Stimulated activated CD8-positive, alpha-beta memory T cell treated with anti-CD3 and anti-CD28 coated beads, Interleukin-7, amount 100 ng/mL, for 1 hour (primary cell): Measurements from ENCODE around the gene TMEFF2.
"Not testable (repeated sequence)": the region's sequence is repeated elsewhere in the genome, so short reads cannot be mapped to it uniquely, and the experiment has no call there.

ENCODE experiments used
- DNase-seq, 2 donors: peaks; one replicate each; pipeline ENCODE4 v3.0.0-alpha.2; 2020; ENCODE audit warnings: low read depth in 2 of 2

The TMEFF2 gene

GRCh38 chr2:192128655-192129054 lies 66.1 kb downstream of the TMEFF2 start:
- no peak for DNase-seq

DNA sequence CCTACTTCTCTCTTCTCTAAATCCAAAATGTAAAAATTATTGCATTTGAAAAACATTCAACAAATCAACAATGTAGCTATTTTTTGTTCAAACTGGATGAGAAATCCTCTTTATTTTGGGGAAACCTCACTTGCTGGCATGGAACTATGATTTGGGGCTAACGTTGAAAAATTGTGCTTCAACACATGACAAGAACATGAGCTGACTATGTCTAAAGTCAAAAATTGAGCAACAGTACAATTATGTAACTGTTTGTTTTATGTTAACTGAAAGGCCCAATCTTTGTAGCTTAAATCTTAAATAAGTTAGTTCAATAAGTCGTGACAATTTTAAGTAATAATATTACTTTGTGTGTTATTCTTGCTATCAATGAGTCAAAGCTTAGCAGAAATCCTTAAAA lies 67.3 kb downstream of the TMEFF2 start:
- DNase-seq: no peak

DNA sequence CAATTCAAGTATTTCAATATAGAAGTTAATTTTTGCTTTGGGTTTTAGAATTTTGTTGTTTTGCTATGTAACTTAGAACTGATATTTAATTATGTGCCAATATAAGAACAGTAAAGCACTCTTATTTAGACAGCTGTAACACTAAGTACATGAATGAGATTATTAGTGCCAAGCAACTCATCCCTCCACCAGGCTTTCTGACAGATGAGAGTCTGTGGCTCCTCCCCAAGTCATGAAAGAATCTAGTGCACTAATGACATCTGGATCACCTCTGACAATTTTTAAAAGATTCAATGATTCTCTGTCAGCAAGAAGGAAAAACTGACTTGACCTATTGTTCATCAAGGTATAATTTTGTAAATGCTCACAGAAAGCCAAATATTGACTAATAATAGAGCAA lies 67.8 kb downstream of the TMEFF2 start:
- DNase-seq: no peak

- no peak for DNase-seq
These were observed 68.3 kb downstream of the TMEFF2 start for GRCh38 chr2:192126426-192126825.

DNA sequence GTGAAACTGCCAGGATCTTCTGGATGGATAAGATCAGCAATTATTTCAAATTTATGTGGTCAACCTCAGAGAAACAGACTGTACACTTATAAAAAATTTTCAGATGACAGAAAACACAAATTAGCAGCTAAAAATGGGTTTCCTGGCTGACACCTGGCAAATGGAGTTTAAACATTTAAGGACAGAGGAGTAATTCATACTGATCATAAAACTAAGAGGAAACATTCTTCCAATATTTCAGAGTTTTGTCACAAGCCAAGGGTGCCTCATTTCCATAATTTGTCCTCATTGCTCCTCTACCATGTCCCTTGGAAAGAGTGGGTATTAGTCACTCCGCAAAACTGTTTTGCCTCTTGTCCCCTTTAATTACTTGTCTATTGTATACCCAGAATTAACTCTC lies 70.2 kb downstream of the TMEFF2 start:
- DNase-seq: no peak

- no peak for DNase-seq
These were observed 70.9 kb downstream of the TMEFF2 start for GRCh38 chr2:192123847-192124246.

DNA sequence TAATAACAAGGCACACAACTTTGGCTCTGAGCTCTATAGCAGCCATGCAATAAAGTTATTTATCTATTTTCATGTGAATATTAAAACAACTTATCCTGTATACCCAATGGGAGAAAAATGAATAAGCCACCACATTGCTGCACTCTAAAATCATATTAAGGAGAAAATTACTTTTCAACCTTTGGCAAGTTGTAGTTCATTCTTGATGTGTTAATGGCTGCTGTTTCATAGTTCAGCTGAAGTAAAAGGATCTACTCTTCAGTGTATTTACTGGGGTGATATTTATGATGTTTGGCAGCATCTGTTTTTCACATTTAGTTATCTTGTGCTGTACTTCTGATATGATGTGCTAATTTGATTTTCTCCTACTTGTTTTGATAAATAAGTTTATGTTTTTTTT lies 71.8 kb downstream of the TMEFF2 start:
- no peak for DNase-seq

GRCh38 chr2:192122141-192122540 lies 72.6 kb downstream of the TMEFF2 start:
- no peak for DNase-seq

DNA sequence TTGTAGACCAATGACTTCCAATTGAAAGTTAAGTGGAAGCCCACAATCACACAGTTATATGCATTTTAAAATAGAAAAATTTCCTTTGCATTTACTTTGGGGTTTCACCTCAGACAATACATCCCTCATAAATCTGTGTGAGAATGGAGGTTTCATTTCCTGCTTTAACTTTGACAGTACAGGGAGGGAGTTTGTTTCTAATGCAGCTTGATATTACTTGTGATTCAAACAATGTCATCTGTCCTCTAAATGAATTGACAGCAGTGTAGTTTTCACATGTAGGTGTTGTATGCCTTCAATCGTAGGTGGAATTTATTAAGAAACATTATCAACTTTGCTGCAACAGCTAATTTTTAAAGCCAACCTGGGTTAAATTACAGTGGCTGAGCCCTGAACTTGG lies 75.2 kb downstream of the TMEFF2 start:
- no peak for DNase-seq

- DNase-seq: no peak
These were observed 77.0 kb downstream of the TMEFF2 start for GRCh38 chr2:192117705-192118104.

GRCh38 chr2:192111536-192111935 lies 83.2 kb downstream of the TMEFF2 start:
- not testable (repeated sequence) for DNase-seq

DNA sequence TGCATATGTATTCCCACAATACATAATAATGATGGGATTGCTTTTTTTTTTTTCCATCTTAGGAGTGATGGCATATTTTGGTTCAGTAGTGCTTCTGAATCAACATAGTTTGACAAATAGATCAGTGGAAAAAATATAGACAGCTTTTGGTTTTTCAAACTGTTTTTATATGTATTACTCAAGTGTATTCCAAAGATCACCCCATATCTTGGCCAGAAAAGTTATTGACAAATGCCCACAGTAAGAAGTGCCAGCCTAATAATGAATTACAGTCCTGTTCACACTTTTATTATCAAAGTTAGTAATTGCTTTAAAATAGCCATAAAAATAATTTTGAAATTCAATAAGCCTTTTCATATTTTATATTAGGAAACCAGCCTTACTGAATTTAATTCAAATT lies 95.0 kb downstream of the TMEFF2 start:
- DNase-seq: no peak

GRCh38 chr2:192098814-192099491 lies 95.8 kb downstream of the TMEFF2 start:
- no peak for DNase-seq

GRCh38 chr2:192091476-192091875 lies 103.3 kb downstream of the TMEFF2 start:
- DNase-seq: no peak

DNA sequence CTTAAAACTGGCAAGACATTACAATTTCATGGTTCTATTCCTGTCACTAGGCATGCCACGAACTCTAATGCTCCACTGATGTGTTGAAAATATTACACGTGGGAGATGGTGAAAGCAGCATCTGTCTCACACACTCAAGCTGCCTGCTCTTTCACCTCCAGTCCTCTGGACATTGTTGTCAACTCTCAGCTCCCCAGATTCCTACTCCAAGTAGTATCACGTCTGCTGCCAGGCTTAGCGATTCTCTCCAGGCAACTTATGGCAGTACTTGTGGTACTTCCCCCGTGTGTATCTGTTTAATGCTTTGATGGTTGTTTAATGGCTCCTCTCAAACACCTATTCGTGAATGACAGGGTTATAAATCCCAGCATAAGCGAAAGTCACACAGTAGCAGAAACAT lies 103.8 kb downstream of the TMEFF2 start:
- no peak for DNase-seq

DNA sequence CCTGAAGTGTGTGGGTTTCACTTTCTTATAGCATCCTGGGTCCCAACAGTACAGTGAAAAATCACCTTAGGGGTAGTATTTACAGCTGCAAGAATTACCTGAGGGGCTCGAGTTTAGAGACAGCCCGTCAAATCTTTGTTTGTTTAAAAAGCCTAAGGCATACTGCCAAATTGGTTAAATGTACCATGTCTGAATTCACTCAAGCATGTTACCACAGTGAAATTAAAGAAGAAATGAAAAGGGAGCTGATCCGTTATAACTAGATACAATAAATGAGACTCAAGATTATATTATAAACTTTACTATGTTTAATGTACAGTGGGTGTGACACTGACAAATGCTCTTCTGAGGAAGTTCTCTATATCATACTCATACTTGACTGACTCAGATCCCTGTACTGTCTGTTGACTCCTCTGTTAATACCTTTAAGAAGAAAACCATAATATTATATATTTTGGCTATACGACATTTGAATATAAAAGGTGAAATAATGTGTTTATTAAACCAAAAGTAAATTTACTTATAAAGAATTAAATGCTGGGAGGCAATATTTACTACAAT lies 107.3 kb downstream of the TMEFF2 start:
- DNase-seq: no peak

DNA sequence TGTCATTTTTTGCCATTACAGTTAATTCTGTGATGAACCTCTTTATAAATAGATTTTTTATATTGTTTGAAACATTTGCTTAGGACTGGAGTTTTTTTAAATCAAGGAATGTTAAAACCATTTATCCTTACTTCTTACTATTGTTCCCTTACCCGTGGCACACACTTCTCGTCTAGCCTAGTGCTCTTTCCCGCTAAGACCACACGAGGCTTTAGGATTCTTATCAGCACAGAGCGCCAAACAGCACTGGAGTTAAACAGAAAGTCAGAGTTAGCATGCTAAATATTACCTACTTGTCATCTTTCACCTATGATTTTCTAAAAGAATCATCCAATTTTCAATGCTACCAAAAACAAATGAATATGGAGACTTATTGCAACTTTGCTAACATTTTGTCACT lies 112.6 kb downstream of the TMEFF2 start:
- DNase-seq: no peak

DNA sequence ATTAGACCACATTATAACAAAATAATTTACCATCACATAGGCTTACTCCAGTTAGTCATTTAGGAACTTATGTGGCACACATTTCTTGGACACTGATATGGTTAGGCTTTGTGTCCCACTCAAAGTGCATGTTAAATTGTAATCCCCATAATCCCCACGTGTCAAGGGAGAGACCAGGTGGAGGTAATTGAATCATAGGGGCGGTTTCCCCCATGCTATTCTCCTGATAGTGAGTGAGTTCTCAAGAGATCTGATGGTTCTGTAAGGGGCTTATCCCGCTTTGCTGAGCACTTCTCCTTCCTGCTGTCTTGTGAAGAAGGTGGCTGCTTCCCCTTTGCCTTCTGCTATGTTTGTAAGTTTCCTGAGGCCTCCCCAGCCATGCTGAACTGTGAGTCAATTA lies 114.6 kb downstream of the TMEFF2 start:
- not testable (repeated sequence) for DNase-seq

DNA sequence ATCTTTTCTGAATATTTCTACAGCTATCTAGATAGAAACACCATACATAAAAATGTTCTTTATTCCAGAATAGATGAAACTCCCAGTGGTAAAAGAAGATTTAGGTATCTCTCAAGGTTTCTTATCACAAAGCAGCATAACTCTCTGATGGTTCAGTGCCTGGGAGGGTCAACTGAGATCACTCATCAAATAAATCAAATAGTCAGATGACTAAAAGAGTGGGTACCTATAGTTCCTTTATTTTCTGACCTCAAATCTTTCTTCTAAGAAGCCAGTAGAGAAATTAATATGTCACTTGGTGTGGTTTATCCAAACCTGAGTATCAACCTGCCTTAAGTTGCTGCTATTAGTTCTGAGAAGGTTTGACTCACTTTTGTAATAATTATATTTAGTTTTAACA lies 120.9 kb downstream of the TMEFF2 start:
- no peak for DNase-seq

DNA sequence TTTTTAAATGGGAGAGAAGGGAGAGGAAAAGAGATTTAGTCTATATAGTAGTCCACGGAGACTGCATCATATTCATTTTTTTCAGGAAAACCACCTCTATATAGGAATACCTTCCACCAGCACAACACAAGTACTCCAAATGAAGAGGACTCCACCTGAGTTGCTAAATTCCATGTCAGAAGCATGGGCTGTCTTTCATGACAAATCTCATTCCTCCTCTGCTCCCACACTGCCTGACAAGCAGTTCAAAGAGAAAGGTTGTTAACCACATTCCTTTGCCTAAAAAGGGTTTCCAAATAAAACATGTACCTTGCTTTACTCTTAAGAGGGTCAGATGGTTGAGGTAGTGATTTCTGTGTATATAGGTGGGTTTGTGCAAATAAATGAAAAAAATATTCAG lies 122.0 kb downstream of the TMEFF2 start:
- DNase-seq: no peak

- DNase-seq: no peak
These were observed 122.5 kb downstream of the TMEFF2 start for GRCh38 chr2:192072261-192072660.

DNA sequence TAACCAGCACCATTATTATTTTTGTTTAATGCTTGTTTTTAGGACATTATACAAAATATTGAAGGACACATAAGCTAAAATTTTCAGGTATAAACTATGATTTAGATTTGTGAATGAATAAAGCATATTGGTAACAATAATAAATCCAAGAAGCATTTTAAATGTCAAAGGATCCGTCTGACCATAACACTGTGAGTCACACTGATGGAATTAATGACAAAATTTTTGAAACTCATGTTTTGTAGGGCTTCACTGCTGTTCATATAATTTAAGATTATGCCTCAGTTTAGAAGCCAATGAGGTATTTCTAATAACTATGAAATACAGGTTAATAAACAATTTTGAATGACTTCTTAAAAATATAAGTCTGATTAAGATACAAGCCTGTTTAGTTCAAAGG lies 124.6 kb downstream of the TMEFF2 start:
- DNase-seq: no peak

DNA sequence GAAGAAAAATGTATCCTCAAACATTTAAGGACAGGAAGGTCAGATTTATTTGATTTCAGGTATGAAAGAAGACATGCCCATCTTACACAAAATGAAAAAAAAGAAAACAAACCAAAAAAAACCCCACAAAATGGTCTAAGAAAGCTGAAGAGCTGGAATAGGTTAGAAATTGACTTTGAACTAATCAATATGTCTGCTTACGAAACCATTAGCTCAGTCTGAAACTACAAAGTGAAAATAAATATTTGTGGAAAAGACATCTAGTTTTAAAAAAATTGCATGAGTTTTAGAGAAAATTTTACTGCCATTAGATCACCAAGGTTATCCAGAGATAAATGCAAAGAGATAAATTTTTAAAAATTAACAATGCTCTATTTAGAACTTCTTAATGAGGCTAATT lies 125.3 kb downstream of the TMEFF2 start:
- DNase-seq: no peak

DNA sequence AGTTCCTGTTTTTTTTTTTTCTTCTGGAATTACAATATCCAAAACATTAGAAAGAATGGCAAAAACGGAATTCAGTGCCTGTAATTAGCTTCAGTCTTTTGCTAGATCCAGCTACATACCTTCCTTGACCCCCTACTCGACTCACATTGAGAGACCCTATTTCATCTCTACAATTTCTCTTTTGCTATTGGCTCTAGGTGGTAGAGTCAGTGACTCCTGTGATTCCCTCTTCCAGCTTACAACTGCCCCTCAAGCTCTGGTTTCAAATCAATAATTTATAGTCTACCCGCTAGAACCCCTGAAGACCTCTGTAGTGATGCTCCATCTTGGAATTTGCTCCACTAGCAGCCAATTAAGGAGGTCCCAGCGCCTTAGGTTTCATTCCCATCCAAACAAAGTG lies 125.8 kb downstream of the TMEFF2 start:
- no peak for DNase-seq
